Tibial nerve (tissue), 4 donors: Measurements from ENCODE around the gene PPP2R2D. TPM values are rescaled to one million over a fixed set of nuclear protein-coding genes. Genes with fewer than 3 reads are reported as not detected.
A peak's percentile ranks its signal among the peaks of the same experiment; 100 is the strongest.

ENCODE experiments used
- DNase-seq, 2 donors: peaks; one replicate each; pipeline ENCODE4 v3.0.0-alpha.2; 2019; ENCODE audit warnings: low spot score in 2 of 2
- H3K27ac ChIP-seq, 4 donors: fragments of 200-600 bp; sonication (generic) in 3 of 4; one replicate each; pipeline ENCODE4 v1.5.1; 2017 to 2019; ENCODE audit warnings: mild to moderate bottlenecking in 1 of 4
- H3K27me3 ChIP-seq, 2 donors: fragments of 200-600 bp; sonication (generic) in 1 of 2; one replicate each; pipeline versions ENCODE4 v1.5.1 to v1.6.0; 2017 to 2019
- H3K36me3 ChIP-seq, 3 donors: fragments of 200-600 bp; sonication (generic); one replicate each; pipeline ENCODE4 v1.5.1; 2018 to 2019
- H3K4me1 ChIP-seq, 4 donors: fragments of 200-600 bp; sonication (generic) in 3 of 4; one replicate each; pipeline ENCODE4 v1.5.1; 2017 to 2019
- H3K4me3 ChIP-seq, 4 donors: fragments of 200-600 bp; sonication (generic) in 3 of 4; one replicate each; pipeline ENCODE4 v1.5.1; 2017 to 2019; ENCODE audit warnings: mild to moderate bottlenecking in 1 of 4, moderate library complexity in 1 of 4
- H3K9me3 ChIP-seq, 4 donors: fragments of 200-600 bp; sonication (generic) in 3 of 4; one replicate each; pipeline ENCODE4 v1.5.1; 2017 to 2019
- CTCF ChIP-seq, 5 experiments: fragments of 200-600 bp in 3 of 5; fragments of 450-650 bp in 2 of 5; sonication (generic) in 3 of 5; IDR thresholded peaks; one replicate each; pipeline ENCODE4 v1.5.1; 2016 to 2019; ENCODE audit warnings: antibody characterized with exemption in 5 of 5, mild to moderate bottlenecking in 3 of 5, moderate library complexity in 2 of 5
- EP300 ChIP-seq, 2 donors: sonication (generic); formaldehyde crosslinking; IDR thresholded peaks; one replicate each; pipeline ENCODE4 v1.6.1; 2017; ENCODE audit warnings: antibody characterized with exemption in 2 of 2, mild to moderate bottlenecking in 1 of 2
- POLR2A ChIP-seq, 2 donors: fragments of 450-650 bp; IDR thresholded peaks; one replicate each; pipeline ENCODE4 v1.6.1; 2017; ENCODE audit warnings: antibody characterized with exemption in 2 of 2, mild to moderate bottlenecking in 2 of 2, moderate library complexity in 2 of 2
- WGBS, 2 donors: methylation state at CpG; one replicate each; pipeline ENCODE4 v1.1.5; 2018; 5-methylcytosine and 5-hydroxymethylcytosine counted together
- total RNA-seq, 4 donors: library from RNA; depleted of rRNA; stranded (reverse); fragments of >200 nt; gene quantifications; one replicate each; pipeline ENCODE4 v1.1.0, GENCODE V29; 2016

The PPP2R2D gene
- 10 to 100 TPM; 22.9 to 35.1 (median 28.9) TPM for total RNA-seq

DNA sequence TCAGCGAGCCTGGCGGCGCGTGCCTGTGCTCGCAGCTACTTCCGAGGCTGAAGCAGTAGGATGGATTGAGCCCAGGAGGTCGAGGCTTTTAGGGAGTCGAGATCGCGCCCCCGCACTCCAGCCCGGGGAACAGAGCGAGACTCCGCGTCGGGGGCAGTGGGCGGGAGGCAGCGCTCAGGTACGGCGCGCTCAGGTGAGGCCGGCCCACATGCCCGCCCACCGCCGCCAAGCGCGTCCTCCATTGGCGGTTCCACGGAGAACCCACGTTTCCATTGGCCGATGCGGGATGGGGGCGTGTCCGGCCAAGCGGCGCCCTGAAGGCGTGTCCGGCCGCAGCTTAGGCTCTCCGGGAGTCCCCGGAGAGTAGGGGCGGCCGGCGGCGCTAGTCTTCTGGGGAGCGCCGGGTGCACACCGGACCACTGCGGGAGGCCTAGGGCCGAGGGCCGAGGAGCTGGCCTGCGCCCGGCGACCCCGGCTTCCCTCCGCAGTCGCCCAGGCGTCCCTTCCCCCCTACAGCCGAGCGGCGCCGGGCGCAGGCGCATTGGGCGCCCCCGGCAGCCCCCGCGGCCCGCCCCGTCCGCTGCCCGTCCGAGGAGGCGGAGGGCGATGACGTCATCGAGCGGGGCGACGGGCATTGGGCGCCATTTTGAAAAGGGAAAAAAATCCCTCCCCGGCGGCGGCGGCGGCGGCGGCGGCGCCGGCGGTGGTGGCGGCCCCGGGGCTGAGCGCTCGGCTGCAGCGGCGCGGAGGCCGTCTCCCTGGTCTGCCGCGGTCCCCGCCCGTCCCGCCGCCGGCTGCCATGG is at the start of gene PPP2R2D:
TSS of gene PPP2R2D (plus strand) at position 659 of the 803 bp plus-strand sequence. CDS start at position 800, 141 bp downstream.
- WGBS, 2 donors: 0% methylated on average over 39 to 51 of the region's 107 CpGs

GRCh38 chr10:131851346-131851745 is 49.5 kb upstream of the PPP2R2D start:
- TF ChIP-seq EP300 (IDR thresholded peaks at IDR 0.05) (no peak), POLR2A (IDR thresholded peaks at IDR 0.05) (no peak), CTCF (IDR thresholded peaks at IDR 0.05) (no peak)
- no peak for DNase-seq
- WGBS, 2 donors: 84 to 91% methylated on average over 11 of the region's 11 CpGs
- Histone ChIP-seq H3K27ac (no peak overlapping the region), H3K27me3 (no peaks in the 10 kb centered on the region), H3K9me3 (no peaks in the 10 kb centered on the region), H3K36me3 (no peaks in the 10 kb centered on the region), H3K4me1 (no peaks in the 10 kb centered on the region), H3K4me3 (no peak overlapping the region)

More for the DNA sequence above, at the start of gene PPP2R2D:
- Histone ChIP-seq H3K4me1 (peaks cover 0 to 48% (median 26%) of the 10 kb centered on the region in 4 donors), H3K9me3 (no peaks in the 10 kb centered on the region), H3K27ac (peak within 1 kb of the TSS; percentile 82 to 98 (median 93)), H3K36me3 (peaks cover 0 to 3% (median 0%) of the 10 kb centered on the region in 3 donors), H3K4me3 (peak within 1 kb of the TSS; percentile 58 to 99 (median 88)), H3K27me3 (peaks cover 0 to 13% of the 10 kb centered on the region in 2 donors)
- peak; percentile 86 to 87 for DNase-seq
- TF ChIP-seq EP300 (IDR thresholded peaks at IDR 0.05): peak in 1 of 2 donors; percentile 56
- TF ChIP-seq POLR2A (IDR thresholded peaks at IDR 0.05): peak; percentile 17 to 57
- peak in 2 of 5 experiments; percentile 6 to 26 for TF ChIP-seq CTCF (IDR thresholded peaks at IDR 0.05)

DNA sequence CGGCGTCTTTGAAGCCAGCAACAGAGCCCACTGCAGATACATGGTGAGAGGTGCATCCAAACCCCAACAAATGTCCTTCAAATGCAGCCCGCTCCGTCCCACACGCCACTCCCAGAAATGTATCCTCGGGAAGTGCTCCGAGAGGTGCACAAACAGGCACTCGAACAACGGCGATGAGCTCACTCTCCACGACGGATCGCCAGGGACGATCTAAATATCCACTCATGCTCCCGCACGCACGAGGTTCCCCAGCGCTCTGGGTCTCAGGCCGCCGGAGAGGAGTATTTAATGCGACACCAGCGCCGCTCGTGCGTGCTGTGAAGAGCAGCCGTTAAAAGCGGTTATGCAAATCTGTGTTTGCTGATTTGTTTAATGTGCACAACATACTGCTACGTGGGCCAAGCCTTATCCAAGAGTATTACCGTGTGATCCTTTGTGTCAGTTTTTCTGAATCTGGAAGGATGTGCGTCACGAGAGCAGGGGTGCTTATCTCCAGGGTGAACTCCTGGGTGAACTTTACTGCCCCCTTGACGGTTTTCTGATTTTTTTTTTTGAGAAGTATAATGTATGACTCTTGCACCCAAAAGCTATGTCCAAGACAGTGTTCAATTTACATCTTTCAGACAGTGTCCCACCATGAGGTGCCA is 48.5 kb upstream of the PPP2R2D start:
- H3K36me3 ChIP-seq: no peaks in the 10 kb centered on the region
- H3K4me3 ChIP-seq: no peak overlapping the region
- H3K4me1 ChIP-seq: no peaks in the 10 kb centered on the region
- H3K27ac ChIP-seq: no peak overlapping the region
- no peak for DNase-seq
- H3K27me3 ChIP-seq: no peaks in the 10 kb centered on the region
- H3K9me3 ChIP-seq: no peaks in the 10 kb centered on the region
- TF ChIP-seq EP300 (IDR thresholded peaks at IDR 0.05) (no peak), CTCF (IDR thresholded peaks at IDR 0.05) (no peak), POLR2A (IDR thresholded peaks at IDR 0.05) (no peak)
- 92 to 93% methylated on average over 28 to 32 of the region's 32 CpGs for WGBS, 2 donors

GRCh38 chr10:131852823-131853609 is 47.8 kb upstream of the PPP2R2D start:
- no peaks in the 10 kb centered on the region for H3K27me3 ChIP-seq
- TF ChIP-seq CTCF (IDR thresholded peaks at IDR 0.05): no peak
- TF ChIP-seq POLR2A (IDR thresholded peaks at IDR 0.05): no peak
- TF ChIP-seq EP300 (IDR thresholded peaks at IDR 0.05): no peak
- no peak for DNase-seq
- no peaks in the 10 kb centered on the region for H3K9me3 ChIP-seq
- no peaks in the 10 kb centered on the region for H3K4me1 ChIP-seq
- no peak overlapping the region for H3K27ac ChIP-seq
- H3K36me3 ChIP-seq: no peaks in the 10 kb centered on the region
- 88 to 89% methylated on average over 21 to 22 of the region's 25 CpGs for WGBS, 2 donors
- H3K4me3 ChIP-seq: no peak overlapping the region
